Nephron (organoid): ENCODE measurements around the gene PBX1.

Experiments
- H3K27ac Mint-ChIP-seq, 3 experiments: 2 replicates each; pipeline ENCODE4 v1.8.0; 2020; ENCODE audit warnings: mixed read lengths in 3 of 3, mild to moderate bottlenecking in 2 of 3, moderate library complexity in 1 of 3
- H3K27me3 Mint-ChIP-seq: 2 replicates; pipeline ENCODE4 v1.8.0; 2021; ENCODE audit warnings: low read depth, mild to moderate bottlenecking, moderate library complexity, mixed read lengths
- H3K36me3 Mint-ChIP-seq: 2 replicates; pipeline ENCODE4 v1.8.0; 2020; ENCODE audit warnings: low read depth, mixed read lengths
- H3K4me1 Mint-ChIP-seq: 2 replicates; pipeline ENCODE4 v1.8.0; 2020; ENCODE audit warnings: mixed read lengths
- H3K4me3 Mint-ChIP-seq, 3 experiments: 2 replicates each; pipeline ENCODE4 v1.8.0; 2020; ENCODE audit warnings: mild to moderate bottlenecking in 3 of 3, mixed read lengths in 3 of 3, moderate library complexity in 2 of 3
- H3K9me3 Mint-ChIP-seq: 2 replicates; pipeline ENCODE4 v1.8.0; 2020; ENCODE audit warnings: mixed read lengths
- CTCF ChIP-seq, 3 experiments: fragments of 200-600 bp; sonication (generic); IDR thresholded peaks; one replicate each; pipeline ENCODE4 v1.5.0; 2021; ENCODE audit warnings: antibody characterized with exemption in 3 of 3; ENCODE audit not compliant: unreplicated experiment in 3 of 3

Gene PBX1

GRCh38 chr1:164624400-164624799 is 65.4 kb downstream of the PBX1 start:
- Mint-ChIP-seq H3K27me3 (no peaks in the 10 kb centered on the region), H3K4me1 (peaks cover 79% of the 10 kb centered on the region), H3K36me3 (peaks cover 32% of the 10 kb centered on the region), H3K4me3 (no peak overlapping the region), H3K9me3 (no peaks in the 10 kb centered on the region), H3K27ac (peak overlapping the region in 2 of 3 experiments; percentile 12 to 78)
- no peak for TF ChIP-seq CTCF (IDR thresholded peaks at IDR 0.05; ENCODE audit: unreplicated experiment in 3 of 3)

DNA sequence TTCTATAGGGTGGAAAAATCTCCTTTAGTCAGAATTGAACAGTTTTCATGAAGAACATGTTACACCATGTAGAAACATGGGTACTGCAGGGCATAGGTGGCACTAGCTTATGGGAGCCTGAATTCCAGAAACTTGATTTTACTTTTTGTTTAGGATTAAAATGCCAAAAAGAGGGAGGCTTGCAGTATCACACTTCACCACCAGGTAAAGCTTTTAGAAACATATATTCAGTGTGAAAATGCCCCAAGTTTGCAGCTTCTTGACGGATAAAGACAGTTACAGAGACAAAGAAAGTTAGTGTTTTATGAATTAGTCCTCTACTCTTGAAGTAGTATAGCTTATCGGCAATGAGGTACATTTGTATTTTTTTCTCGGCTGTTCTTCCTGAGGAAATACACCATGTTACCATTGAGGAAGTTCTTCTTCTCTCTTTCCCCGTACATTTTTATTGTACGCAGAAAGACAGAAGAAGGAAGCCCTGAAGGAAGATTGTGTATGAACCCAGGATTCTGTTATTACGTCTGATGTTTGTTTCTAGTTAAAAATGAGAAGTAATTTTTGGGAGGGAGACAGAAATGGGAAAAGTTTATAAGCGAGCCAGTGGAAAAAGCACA is 66.1 kb downstream of the PBX1 start:
- peak; percentile 31 to 45 (median 43) for TF ChIP-seq CTCF (IDR thresholded peaks at IDR 0.05; ENCODE audit: unreplicated experiment in 3 of 3)
- H3K4me1 Mint-ChIP-seq = peaks cover 81% of the 10 kb centered on the region
- no peaks in the 10 kb centered on the region for H3K9me3 Mint-ChIP-seq
- H3K4me3 Mint-ChIP-seq = no peak overlapping the region
- no peaks in the 10 kb centered on the region for H3K27me3 Mint-ChIP-seq
- H3K36me3 Mint-ChIP-seq = peaks cover 34% of the 10 kb centered on the region
- H3K27ac Mint-ChIP-seq = peak overlapping the region; percentile 5 to 41 (median 22)

GRCh38 chr1:164628772-164629171 is 69.8 kb downstream of the PBX1 start:
- no peak overlapping the region for H3K27ac Mint-ChIP-seq
- no peak overlapping the region for H3K4me3 Mint-ChIP-seq
- H3K27me3 Mint-ChIP-seq = no peaks in the 10 kb centered on the region
- peaks cover 39% of the 10 kb centered on the region for H3K36me3 Mint-ChIP-seq
- H3K9me3 Mint-ChIP-seq = no peaks in the 10 kb centered on the region
- H3K4me1 Mint-ChIP-seq = peaks cover 82% of the 10 kb centered on the region
- no peak for TF ChIP-seq CTCF (IDR thresholded peaks at IDR 0.05; ENCODE audit: unreplicated experiment in 3 of 3)

- no peak overlapping the region for H3K27ac Mint-ChIP-seq
- no peak overlapping the region for H3K4me3 Mint-ChIP-seq
- H3K36me3 Mint-ChIP-seq = peaks cover 39% of the 10 kb centered on the region
- H3K4me1 Mint-ChIP-seq = peaks cover 85% of the 10 kb centered on the region
- H3K9me3 Mint-ChIP-seq = no peaks in the 10 kb centered on the region
- TF ChIP-seq CTCF (IDR thresholded peaks at IDR 0.05; ENCODE audit: unreplicated experiment in 3 of 3) = no peak
- no peaks in the 10 kb centered on the region for H3K27me3 Mint-ChIP-seq
These were observed 71.0 kb downstream of the PBX1 start for GRCh38 chr1:164629971-164630370.

- no peaks in the 10 kb centered on the region for H3K9me3 Mint-ChIP-seq
- H3K27ac Mint-ChIP-seq = peak overlapping the region; percentile 1 to 58 (median 55)
- peaks cover 85% of the 10 kb centered on the region for H3K4me1 Mint-ChIP-seq
- H3K36me3 Mint-ChIP-seq = peaks cover 36% of the 10 kb centered on the region
- no peak overlapping the region for H3K4me3 Mint-ChIP-seq
- no peak for TF ChIP-seq CTCF (IDR thresholded peaks at IDR 0.05; ENCODE audit: unreplicated experiment in 3 of 3)
- no peaks in the 10 kb centered on the region for H3K27me3 Mint-ChIP-seq
These were observed 71.8 kb downstream of the PBX1 start for GRCh38 chr1:164630626-164631396.
